Osteoblast (primary cell): ENCODE data around the gene RHPN2. TPM values are rescaled to one million over a fixed set of nuclear protein-coding genes. Genes with fewer than 3 reads are reported as not detected.

Source experiments
- DNase-seq: peaks from one replicate; pipeline ENCODE4 v3.0.0; 2011; ENCODE audit warnings: low spot score, mixed read lengths; ENCODE audit not compliant: insufficient read length; ENCODE audit errors: missing footprints
- H2AFZ ChIP-seq: 2 replicates; pipeline ENCODE4 v1.6.0; 2011; ENCODE audit warnings: mild to moderate bottlenecking, low read length
- H3K27ac ChIP-seq: 2 replicates; pipeline ENCODE4 v1.5.1; 2011; ENCODE audit warnings: mild to moderate bottlenecking, low read depth, low read length, moderate library complexity
- H3K27me3 ChIP-seq: 2 replicates; pipeline ENCODE4 v1.6.0; 2012; ENCODE audit warnings: mild to moderate bottlenecking, control low read depth, inconsistent platforms, low read length, moderate library complexity; ENCODE audit not compliant: insufficient read depth
- H3K36me3 ChIP-seq: 2 replicates; pipeline ENCODE4 v1.5.1; 2011; ENCODE audit warnings: mild to moderate bottlenecking, low read length, control low read depth, moderate library complexity; ENCODE audit not compliant: insufficient read depth
- H3K4me1 ChIP-seq: 2 replicates; pipeline ENCODE4 v1.5.1; 2011; ENCODE audit warnings: mild to moderate bottlenecking, low read length, control low read depth, moderate library complexity; ENCODE audit not compliant: insufficient read depth
- H3K4me2 ChIP-seq: 2 replicates; pipeline ENCODE4 v1.6.0; 2011; ENCODE audit warnings: mild to moderate bottlenecking, low read length; ENCODE audit not compliant: insufficient read depth
- H3K4me3 ChIP-seq: fragments of 200-600 bp; sonication (generic); 3 replicates; pipeline ENCODE4 v1.5.1; 2012; ENCODE audit warnings: mild to moderate bottlenecking, low read length, inconsistent platforms; ENCODE audit not compliant: insufficient read depth
- H3K79me2 ChIP-seq: 2 replicates; pipeline ENCODE4 v1.6.0; 2012; ENCODE audit warnings: mild to moderate bottlenecking, low read length, control low read depth, inconsistent platforms; ENCODE audit not compliant: insufficient read depth
- H3K9me3 ChIP-seq: 2 replicates; pipeline ENCODE4 v1.5.1; 2011; ENCODE audit warnings: low read depth, low read length, control low read depth
- H4K20me1 ChIP-seq: 2 replicates; pipeline ENCODE4 v1.6.0; 2012; ENCODE audit warnings: mild to moderate bottlenecking, low read length, control low read depth; ENCODE audit not compliant: insufficient read depth
- total RNA-seq: library from RNA; depleted of rRNA; stranded (reverse); fragments of >200 nt; gene quantifications from 2 replicates; pipeline ENCODE4 v1.2.3, GENCODE V29; 2012
- TF ChIP-seq, protein P1 (sequence below): IDR thresholded peaks from 2 replicates; pipeline ENCODE4 v1.5.1; 2011; ENCODE audit warnings: mild to moderate bottlenecking, low read depth, low read length, moderate library complexity; ENCODE audit errors: extremely low read depth

Gene RHPN2
- 0.59 and 1.4 TPM in 2 replicates for total RNA-seq

- H3K27ac ChIP-seq = no peak within 1 kb of the TSS
- H3K4me3 ChIP-seq = peak within 1 kb of the TSS; percentile 30
- H3K79me2 ChIP-seq = no peaks in the 10 kb centered on the region
- H3K27me3 ChIP-seq = peaks cover 14% of the 10 kb centered on the region
- H3K4me1 ChIP-seq = no peaks in the 10 kb centered on the region
- no peaks in the 10 kb centered on the region for H4K20me1 ChIP-seq
- peak; percentile 96 for DNase-seq
- no peaks in the 10 kb centered on the region for H3K36me3 ChIP-seq
- TF ChIP-seq, protein P1, sequence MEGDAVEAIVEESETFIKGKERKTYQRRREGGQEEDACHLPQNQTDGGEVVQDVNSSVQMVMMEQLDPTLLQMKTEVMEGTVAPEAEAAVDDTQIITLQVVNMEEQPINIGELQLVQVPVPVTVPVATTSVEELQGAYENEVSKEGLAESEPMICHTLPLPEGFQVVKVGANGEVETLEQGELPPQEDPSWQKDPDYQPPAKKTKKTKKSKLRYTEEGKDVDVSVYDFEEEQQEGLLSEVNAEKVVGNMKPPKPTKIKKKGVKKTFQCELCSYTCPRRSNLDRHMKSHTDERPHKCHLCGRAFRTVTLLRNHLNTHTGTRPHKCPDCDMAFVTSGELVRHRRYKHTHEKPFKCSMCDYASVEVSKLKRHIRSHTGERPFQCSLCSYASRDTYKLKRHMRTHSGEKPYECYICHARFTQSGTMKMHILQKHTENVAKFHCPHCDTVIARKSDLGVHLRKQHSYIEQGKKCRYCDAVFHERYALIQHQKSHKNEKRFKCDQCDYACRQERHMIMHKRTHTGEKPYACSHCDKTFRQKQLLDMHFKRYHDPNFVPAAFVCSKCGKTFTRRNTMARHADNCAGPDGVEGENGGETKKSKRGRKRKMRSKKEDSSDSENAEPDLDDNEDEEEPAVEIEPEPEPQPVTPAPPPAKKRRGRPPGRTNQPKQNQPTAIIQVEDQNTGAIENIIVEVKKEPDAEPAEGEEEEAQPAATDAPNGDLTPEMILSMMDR = no peak
- H3K9me3 ChIP-seq = no peaks in the 10 kb centered on the region
- H2AFZ ChIP-seq = peak within 1 kb of the TSS; percentile 35
- peak within 1 kb of the TSS; percentile 45 for H3K4me2 ChIP-seq
These were observed at the start of gene RHPN2 for GRCh38 chr19:33064792-33065550. RHPN2 (minus strand) TSS chr19:33064888; CDS start chr19:33064852, 36 bp downstream.

DNA sequence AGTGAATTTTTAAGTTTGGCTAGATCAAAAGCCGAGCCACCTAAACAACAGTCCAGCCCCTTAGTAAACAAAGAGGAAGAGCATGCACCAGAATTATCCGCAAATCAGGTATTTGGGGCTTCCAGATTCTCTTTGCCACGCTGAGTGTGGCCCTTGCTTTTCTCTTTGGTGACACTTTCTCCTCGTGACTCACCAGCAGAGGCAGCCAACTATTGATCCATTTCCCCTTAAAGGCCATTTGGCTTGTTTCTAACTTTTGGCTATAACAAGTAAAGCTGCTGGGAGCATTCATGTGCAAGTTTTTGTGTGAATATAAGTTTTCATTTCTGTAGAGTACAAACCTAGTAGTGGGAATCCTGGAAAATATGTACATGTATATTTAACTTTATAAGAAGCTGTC is 49.6 kb upstream of the RHPN2 start:
- no peak overlapping the region for H3K4me2 ChIP-seq
- no peak overlapping the region for H3K27ac ChIP-seq
- peaks cover 59% of the 10 kb centered on the region for H3K36me3 ChIP-seq
- H3K9me3 ChIP-seq = no peaks in the 10 kb centered on the region
- DNase-seq = no peak
- no peaks in the 10 kb centered on the region for H4K20me1 ChIP-seq
- no peak overlapping the region for H2AFZ ChIP-seq
- no peaks in the 10 kb centered on the region for H3K27me3 ChIP-seq
- TF ChIP-seq, protein P1 = no peak
- H3K4me1 ChIP-seq = peaks cover 6% of the 10 kb centered on the region
- H3K4me3 ChIP-seq = no peak overlapping the region
- H3K79me2 ChIP-seq = no peaks in the 10 kb centered on the region

DNA sequence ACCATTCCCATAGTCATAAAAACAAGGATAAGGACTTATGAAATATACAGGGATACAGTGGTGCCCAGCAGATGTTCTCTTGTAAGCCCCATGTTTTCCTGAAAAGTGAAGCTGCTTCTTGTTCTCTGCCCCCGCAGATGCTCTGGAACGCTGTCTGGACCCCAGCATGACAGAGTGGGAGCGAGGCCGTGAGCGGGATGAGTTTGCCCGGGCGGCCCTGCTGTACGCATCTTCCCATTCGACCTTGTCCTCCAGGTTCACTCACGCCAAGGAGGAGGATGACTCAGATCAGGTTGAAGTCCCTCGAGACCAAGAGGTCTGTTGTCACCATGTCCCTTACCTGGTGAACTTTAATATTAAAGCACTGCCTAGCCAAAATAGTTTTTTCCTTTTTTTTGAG is 46.9 kb upstream of the RHPN2 start:
- no peak overlapping the region for H2AFZ ChIP-seq
- no peak for DNase-seq
- H4K20me1 ChIP-seq = no peaks in the 10 kb centered on the region
- no peak overlapping the region for H3K4me2 ChIP-seq
- H3K27ac ChIP-seq = no peak overlapping the region
- no peaks in the 10 kb centered on the region for H3K27me3 ChIP-seq
- H3K4me3 ChIP-seq = no peak overlapping the region
- peaks cover 6% of the 10 kb centered on the region for H3K4me1 ChIP-seq
- H3K9me3 ChIP-seq = no peaks in the 10 kb centered on the region
- peaks cover 55% of the 10 kb centered on the region for H3K36me3 ChIP-seq
- TF ChIP-seq, protein P1 = no peak
- no peaks in the 10 kb centered on the region for H3K79me2 ChIP-seq

DNA sequence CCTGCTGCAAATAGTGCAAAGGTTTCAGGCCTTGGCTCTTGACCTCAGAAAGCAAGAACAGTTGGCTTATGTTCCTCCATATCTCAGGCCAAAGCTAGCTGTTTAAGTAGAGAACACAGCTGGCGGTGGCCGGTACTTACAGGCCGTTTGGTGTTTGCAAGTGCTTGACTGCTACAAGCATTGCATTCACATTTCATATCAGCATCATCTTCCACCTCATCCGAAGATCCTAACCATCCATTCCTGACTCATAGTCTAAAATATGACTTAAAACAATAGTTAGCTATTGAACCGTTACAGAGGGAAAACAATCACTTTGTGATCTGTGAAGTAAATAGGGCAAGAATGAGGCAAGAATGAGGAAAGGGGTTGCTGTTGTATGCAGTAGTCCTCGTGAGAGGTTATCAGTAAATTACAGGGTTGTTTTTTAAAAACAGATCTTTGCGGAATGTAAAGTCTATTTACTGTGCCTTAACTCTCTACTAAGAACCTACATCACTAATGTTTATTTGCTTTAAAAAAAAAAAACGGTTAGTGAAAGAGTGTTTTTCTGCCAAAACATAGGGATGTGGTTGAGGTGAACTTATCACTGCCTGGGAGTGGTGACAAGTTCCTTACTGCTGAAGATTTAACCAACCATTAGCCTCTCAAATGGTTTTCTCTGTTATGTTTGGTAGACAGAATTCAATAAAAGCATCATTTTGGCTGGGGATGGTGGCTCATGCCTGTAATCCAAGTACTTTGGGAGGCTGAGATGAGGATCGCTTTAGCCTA is 45.6 kb upstream of the RHPN2 start:
- Histone ChIP-seq H2AFZ (no peak overlapping the region), H3K79me2 (no peaks in the 10 kb centered on the region), H4K20me1 (no peaks in the 10 kb centered on the region), H3K27ac (peak overlapping the region; percentile 70), H3K27me3 (no peaks in the 10 kb centered on the region), H3K4me2 (no peak overlapping the region), H3K4me3 (no peak overlapping the region), H3K4me1 (peaks cover 6% of the 10 kb centered on the region), H3K36me3 (peaks cover 50% of the 10 kb centered on the region), H3K9me3 (no peaks in the 10 kb centered on the region)
- peak; percentile 81 for DNase-seq
- TF ChIP-seq, protein P1 = no peak
